CD4-positive, alpha-beta T cell treated with Interferon gamma for 1 hour (primary cell): ENCODE data around the gene SLC31A2.

Source experiments
- DNase-seq: peaks from one replicate; pipeline ENCODE4 v3.0.0-alpha.2; 2020

Gene SLC31A2

GRCh38 chr9:113151696-113152630 lies 1.2 kb downstream of the SLC31A2 start:
- peak; percentile 34 for DNase-seq

DNA sequence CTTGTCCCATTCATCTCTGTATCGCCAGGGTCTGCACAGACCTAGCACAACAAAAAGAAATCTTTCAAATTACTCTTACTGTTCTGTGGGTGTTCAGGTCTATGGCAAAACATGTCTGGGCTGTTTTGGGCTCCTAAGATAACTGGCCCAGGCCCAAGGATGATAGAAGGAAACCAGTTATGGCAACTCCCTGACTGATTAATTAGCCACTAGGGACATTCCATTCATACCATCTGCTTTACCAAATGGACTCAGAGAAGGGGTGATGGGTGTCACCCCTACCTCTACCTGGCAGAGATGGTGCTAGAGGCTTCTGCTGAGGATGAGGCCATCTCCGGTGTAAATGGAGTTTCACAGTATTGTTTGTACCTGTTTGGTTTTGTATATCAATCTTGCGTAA lies 1.9 kb downstream of the SLC31A2 start:
- DNase-seq = no peak

DNA sequence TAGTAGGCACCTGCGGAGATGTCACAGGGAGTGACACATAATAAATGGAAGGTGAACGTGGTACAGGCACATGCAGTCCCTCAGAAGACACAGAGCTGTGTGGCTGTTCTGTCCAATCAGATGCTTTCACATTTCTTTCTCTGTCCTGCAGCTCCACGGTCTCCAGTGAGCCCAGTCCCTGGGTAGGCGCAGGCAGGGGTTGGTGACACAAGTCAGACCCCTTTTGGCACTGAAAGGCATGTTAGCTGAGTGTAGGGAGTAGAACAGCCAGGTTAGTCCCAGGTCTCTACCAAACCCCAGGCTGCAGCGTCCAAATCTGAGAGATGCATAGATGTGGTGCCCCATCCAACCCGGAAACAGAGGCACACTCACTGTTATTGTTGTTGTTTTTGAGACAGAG lies 2.8 kb downstream of the SLC31A2 start:
- DNase-seq = no peak

DNA sequence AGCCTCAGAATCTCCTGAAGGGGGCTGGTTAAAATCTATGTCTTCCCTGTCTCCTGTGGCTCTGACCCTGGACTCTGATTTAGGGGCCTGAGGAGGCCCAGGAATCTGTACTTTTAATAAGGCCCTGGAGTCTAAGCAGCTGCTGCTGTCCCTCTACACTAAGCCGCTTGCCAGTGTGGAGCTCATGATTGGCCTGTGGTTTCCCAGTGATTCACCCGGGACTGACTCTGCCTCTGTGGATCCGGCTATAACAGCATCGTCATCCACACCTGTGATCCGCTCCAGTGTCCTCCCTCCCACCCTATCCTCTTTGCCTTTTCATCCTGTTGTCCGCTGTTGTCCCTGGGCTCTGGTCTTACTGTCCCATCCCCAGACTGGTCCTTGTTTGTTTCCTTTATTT lies 3.7 kb downstream of the SLC31A2 start:
- DNase-seq = peak; percentile 26

- DNase-seq = no peak
Measured at GRCh38 chr9:113154946-113155345, 4.1 kb downstream of the SLC31A2 start.

DNA sequence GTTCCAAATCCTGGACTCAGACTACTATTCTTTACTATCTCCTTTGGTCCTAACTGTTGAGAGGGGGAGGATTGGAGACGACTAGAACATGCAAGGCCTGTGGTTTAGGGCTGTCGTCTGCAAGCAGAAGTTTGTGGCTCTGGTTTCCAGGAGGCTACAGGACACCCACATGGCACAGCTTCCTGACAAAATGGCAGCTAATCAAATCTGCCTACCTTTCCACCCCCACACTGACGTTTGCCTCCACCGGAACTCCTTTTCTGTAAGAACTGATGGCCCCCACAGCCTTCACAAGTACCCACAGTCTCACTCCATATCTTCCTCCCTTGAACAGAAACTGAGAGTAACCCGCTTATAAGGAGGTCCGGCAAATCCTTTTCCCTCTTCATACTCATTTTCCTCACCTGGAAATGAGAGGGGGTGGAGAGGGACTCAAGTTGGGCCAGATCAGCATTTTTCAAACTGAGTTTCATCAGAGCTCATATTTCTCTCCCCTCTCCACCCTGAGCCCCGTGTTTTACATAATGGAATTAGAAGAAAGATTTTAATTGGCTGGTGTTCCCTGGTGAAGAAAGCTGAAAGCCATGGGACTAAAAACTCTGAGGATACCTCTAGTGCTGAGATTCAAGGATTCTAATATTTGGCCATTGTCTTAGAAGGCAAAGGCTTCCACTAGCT lies 5.2 kb downstream of the SLC31A2 start:
- DNase-seq = peak; percentile 22

GRCh38 chr9:113156880-113157279 lies 6.1 kb downstream of the SLC31A2 start:
- DNase-seq = no peak

DNA sequence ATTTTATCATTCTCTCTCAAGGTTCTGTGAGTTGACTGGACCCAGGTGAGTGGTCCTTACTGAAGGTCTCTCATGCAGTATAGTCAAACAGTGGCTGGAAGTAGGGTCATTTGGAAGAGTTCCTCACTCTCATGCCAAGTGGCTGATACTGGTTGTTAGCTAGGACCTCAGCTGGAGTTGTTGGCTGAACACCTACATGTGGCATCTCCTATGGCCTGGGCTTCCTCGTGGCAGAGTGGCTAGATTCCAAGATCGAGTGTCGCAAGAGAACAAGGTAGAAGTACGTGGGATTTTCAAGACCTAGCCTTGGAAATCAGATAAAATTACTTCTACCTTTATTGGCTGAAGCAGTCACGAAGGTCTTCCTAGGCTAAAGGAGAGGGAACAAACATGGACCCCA lies 7.6 kb downstream of the SLC31A2 start:
- DNase-seq = no peak

- no peak for DNase-seq
Measured at GRCh38 chr9:113160571-113160970, 9.8 kb downstream of the SLC31A2 start.

DNA sequence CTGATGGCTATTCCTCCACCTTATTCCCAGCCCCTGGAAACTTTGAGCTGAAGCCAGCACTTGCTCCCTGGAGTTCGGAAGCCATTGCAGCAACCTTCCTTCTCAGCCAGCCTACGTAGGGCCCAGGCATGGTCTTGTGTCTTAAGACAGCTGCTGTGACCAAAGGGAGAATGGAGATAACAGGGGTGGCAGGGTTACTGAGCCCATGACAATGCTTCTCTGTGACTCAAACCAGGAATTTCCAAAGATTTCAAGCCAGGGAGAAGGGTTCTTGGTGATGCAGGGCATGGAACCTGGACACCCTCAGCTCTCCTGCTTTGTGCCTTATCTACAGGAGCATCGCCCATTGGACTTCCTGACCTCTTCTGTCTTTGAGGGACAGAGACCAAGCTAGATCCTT lies 12.2 kb downstream of the SLC31A2 start:
- no peak for DNase-seq

GRCh38 chr9:113164536-113165300 lies 13.9 kb downstream of the SLC31A2 start:
- DNase-seq = no peak

DNA sequence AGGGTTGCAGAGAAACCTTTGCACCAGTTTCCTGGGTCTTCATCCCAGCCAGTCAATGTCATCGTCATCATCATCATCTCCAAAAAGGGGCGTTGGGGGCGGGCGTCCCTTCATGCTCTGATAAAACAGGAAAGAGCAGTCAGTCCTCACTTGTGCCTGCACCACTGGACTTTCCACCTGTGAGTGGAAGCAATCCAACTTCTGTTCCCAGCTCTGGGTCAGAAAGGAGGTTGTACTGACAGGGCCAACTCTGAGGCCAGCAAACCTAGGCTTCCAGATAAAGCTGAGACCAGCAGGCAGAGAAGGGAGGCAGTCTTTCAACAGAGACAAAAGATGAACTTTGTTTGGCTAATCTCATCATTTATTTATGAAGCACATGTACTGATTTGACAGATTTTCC lies 15.2 kb downstream of the SLC31A2 start:
- DNase-seq = no peak

DNA sequence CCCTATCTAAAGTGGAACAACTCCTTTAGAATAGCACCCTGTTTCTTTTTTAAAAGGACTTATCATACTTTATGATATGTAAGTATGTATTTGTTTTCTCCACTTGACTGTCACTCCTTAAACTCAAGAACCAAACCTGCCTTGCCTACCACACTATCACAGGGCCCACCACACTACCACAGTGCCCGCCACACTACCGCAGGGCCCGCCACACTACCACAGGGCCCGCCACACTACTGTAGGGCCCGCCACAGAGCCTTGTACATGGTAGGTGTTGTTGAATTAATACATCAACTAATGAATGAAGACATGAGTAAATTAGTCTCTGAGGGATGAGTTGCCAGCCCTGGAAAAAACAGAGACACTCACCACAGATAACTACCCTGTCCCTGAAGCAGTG lies 18.0 kb downstream of the SLC31A2 start:
- no peak for DNase-seq

DNA sequence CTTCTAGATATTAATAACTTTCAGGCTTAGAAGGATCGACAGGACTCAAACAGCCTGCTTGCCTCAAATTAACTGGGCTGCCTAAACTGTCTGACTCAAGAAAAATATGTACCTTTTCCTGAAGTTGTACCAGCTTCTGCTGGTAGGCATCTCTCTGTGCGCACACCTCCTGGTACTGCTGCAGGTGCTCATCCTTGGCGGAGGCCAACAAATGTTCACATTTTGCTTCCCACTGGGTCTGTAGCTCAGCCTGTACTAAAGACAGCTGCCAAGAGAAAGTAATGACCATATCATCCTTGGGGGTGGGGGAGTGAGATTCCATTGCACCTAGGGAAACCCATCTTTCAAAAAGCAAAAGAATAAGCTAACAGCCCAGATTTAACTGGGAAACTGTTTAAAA lies 22.5 kb downstream of the SLC31A2 start:
- DNase-seq = no peak

DNA sequence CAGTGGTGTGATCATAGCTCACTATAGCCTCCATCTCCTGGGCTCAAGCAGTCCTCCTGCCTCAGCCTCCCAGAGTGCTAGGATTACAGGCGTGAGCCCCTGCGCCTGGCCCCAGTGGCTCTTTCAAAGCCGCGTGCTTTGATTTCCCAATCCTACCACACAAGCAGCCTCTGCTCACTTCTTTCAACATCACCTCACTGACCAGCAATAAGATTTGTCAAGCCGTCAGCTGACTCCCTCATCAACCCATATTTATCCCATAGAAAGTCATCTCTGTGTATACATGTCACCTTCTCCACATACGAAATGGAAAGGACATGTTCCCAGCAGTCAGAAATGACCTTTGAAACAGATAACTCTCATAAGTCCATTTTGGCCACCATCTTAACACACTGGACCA lies 26.0 kb downstream of the SLC31A2 start:
- DNase-seq = no peak

- no peak for DNase-seq
Measured at GRCh38 chr9:113177251-113177650, 26.4 kb downstream of the SLC31A2 start.

GRCh38 chr9:113178087-113178486 lies 27.3 kb downstream of the SLC31A2 start:
- no peak for DNase-seq

GRCh38 chr9:113179839-113180238 lies 29.0 kb downstream of the SLC31A2 start:
- DNase-seq = no peak

DNA sequence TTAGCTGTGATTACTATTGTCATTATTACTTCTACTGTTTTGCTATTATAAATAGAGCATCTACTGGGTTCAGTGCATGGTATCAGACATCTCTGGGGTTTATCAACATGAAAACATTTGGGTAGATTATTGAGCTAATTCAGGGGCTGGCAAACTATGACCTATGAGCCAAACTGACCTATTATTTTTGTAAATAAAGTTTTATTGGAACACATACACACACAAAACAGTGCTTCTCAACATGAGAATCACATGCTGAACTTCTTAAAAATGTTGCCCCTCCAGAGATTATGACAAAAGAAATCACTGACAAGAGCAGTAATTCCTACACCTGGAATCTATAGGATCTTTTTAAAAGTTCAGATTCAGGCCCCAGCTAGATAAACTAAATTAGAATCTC lies 30.4 kb downstream of the SLC31A2 start:
- DNase-seq = no peak

DNA sequence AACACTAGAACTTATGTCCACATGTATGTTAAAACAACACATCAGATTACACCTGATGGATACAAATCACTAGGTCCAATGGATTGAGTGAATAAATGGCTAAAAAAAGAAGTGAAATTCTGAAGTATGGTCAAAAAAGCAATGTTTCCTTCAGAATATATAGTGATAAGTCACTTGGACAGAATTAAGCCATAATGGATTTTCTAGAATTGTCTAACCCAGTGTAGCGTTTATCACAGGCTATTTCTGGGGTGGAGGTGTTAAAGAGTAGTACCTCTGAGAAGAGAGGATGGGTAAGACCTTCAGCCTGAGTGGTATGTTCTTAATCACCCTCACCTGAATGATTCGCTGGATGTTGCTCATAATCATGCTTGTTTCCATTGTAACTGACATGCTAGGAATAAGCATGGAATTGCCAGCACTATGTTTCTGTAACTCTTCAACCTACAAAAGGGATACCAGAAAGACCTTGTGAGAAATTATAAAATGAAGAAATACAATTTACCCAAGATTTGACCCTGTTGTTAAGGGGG lies 33.2 kb downstream of the SLC31A2 start:
- DNase-seq = no peak

DNA sequence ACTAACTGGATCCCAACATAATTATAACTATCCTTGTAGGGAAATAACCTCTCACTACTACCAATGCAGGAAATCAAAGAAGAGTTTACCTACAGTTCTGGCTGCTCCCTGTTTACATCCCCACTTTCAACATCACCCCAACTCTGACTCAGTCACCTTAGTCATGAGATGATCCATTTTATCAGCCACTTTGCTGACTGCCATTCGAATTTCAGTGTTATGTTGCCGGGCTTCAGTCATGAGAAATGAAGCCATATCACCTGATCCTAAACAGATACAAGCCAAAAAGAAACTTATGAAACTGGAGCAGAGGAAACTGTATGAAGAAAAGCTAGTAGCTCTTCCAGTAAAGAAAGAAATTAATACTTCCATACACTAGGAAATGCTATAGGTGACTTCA lies 33.7 kb downstream of the SLC31A2 start:
- DNase-seq = no peak

DNA sequence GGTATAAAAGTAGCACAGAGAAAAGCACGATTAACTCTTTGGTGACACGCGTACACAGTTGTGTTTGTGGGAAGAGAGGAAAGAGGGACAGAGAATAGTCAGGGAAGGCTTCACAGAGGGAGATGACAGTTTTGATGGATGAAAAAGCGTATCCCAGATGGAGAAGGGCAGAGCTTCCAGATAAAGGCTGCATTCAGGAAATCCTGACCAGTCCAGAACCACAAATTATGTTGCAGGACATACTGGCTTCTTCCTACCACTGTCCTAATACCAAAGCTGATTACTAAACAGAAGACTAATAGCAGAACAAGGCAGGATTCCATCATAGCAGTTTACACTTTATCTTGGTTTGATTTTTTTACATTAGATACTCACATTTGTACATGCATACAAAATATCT lies 34.5 kb downstream of the SLC31A2 start:
- DNase-seq = no peak

DNA sequence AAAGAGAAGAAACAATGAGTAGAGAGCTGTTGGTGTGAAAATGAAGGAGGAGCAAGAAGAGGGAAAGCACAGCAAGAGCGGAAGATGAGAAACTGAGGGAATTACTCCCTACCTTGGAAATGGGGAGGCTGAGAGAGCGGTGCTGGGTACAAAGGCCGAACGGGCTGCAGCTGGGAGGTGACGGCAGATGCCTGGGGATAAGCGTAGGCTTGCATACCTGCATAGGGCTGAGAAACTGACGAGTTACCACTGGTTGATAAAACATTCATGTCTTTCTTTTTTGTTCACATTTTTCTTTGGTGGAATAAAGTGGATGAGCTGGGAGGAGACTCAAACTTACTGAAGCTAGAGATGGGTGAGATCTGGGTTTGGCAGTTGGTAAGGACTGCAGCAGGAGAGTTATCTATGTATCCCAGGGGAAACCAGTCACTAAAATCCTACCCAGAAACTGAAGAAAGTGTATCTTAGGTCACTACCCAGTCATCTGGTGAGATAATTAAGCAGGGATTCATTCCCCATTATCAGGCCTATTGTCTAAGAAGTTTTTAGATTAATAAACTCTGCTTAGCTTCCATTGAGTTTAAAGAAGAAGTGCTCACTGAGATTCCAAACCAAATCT lies 35.4 kb downstream of the SLC31A2 start:
- no peak for DNase-seq
